HepG2 (cell line): ENCODE data around the gene RNF114. TPM values are rescaled to one million over a fixed set of nuclear protein-coding genes. Genes with fewer than 3 reads are reported as not detected.

ENCODE experiments used
- ADNP ChIP-seq: sonication (generic); formaldehyde crosslinking; IDR thresholded peaks from 2 replicates; pipeline ENCODE4 v1.4.0; 2020; ENCODE audit warnings: missing genetic modification reagents
- HNF1B ChIP-seq: sonication (generic); formaldehyde crosslinking; IDR thresholded peaks from 2 replicates; pipeline ENCODE4 v1.5.1; 2020; ENCODE audit warnings: mild to moderate bottlenecking, moderate library complexity, missing genetic modification reagents
- HNRNPUL1 ChIP-seq: fragments of 200-400 bp; formaldehyde crosslinking; IDR thresholded peaks from 2 replicates; pipeline ENCODE4 v1.6.1; 2017; ENCODE audit warnings: low read depth, mild to moderate bottlenecking, low read length, moderate library complexity
- HOXA5 ChIP-seq: sonication (generic); formaldehyde crosslinking; IDR thresholded peaks from 2 replicates; pipeline ENCODE4 v1.4.0; 2020; ENCODE audit warnings: missing genetic modification reagents
- NFATC3 ChIP-seq: sonication (generic); formaldehyde crosslinking; IDR thresholded peaks from 2 replicates; pipeline ENCODE4 v1.5.1; 2020; ENCODE audit warnings: mild to moderate bottlenecking, missing genetic modification reagents
- NR0B2 ChIP-seq: sonication (generic); formaldehyde crosslinking; IDR thresholded peaks from 2 replicates; pipeline ENCODE4 v1.4.0; 2020; ENCODE audit warnings: mild to moderate bottlenecking, missing genetic modification reagents
- RERE ChIP-seq: IDR thresholded peaks from 2 replicates; pipeline ENCODE4 v1.6.1; 2016; ENCODE audit warnings: low read depth, missing genetic modification reagents, missing compliant biosample characterization
- TBL1XR1 ChIP-seq: fragments of 150-350 bp; IDR thresholded peaks from 2 replicates; pipeline ENCODE4 v1.6.1; 2014; ENCODE audit warnings: borderline replicate concordance, low read length; ENCODE audit not compliant: partially characterized antibody
- ZBTB37 ChIP-seq: sonication (generic); formaldehyde crosslinking; IDR thresholded peaks from 2 replicates; pipeline ENCODE4 v1.4.0; 2020; ENCODE audit warnings: mild to moderate bottlenecking, missing genetic modification reagents
- ZMYM4 ChIP-seq: sonication (generic); formaldehyde crosslinking; IDR thresholded peaks from 2 replicates; pipeline ENCODE4 v1.8.1; 2023; ENCODE audit warnings: mild to moderate bottlenecking, missing genetic modification reagents
- ZNF256 ChIP-seq: sonication (generic); formaldehyde crosslinking; conservative IDR thresholded peaks from 2 replicates; pipeline ENCODE4 v1.4.0; 2020; ENCODE audit warnings: missing genetic modification reagents
- ZNF263 ChIP-seq: sonication (generic); formaldehyde crosslinking; IDR thresholded peaks from 2 replicates; pipeline ENCODE4 v1.4.0; 2020; ENCODE audit warnings: missing genetic modification reagents
- ZNF530 ChIP-seq: sonication (generic); formaldehyde crosslinking; IDR thresholded peaks from 2 replicates; pipeline ENCODE4 v1.5.0; 2020; ENCODE audit warnings: low read depth, mild to moderate bottlenecking, missing genetic modification reagents
- ZNF678 ChIP-seq: sonication (generic); formaldehyde crosslinking; IDR thresholded peaks from 2 replicates; pipeline ENCODE4 v1.4.0; 2020; ENCODE audit warnings: mild to moderate bottlenecking, missing genetic modification reagents
- ZNF75D ChIP-seq: sonication (generic); formaldehyde crosslinking; IDR thresholded peaks from 2 replicates; pipeline ENCODE4 v1.8.1; 2023; ENCODE audit warnings: missing genetic modification reagents, mild to moderate bottlenecking, borderline replicate concordance
- ZNF792 ChIP-seq: IDR thresholded peaks from 2 replicates; pipeline ENCODE4 v1.6.1; 2016
- ZSCAN22 ChIP-seq: sonication (generic); formaldehyde crosslinking; IDR thresholded peaks from 2 replicates; pipeline ENCODE4 v1.4.0; 2020; ENCODE audit warnings: mild to moderate bottlenecking, missing genetic modification reagents
- polyA plus RNA-seq, 8 experiments: library from polyadenylated mRNA; depleted of rRNA in 3 of 8; stranded (reverse) in 7 of 8; unstranded in 1 of 8; fragments of >200 nt; fragmentation: Illumina TruSeq in 4 of 8; extraction: Trizol in 4 of 8; gene quantifications; 2 replicates each; pipeline versions ENCODE4 v1.2.1 to v1.2.3, GENCODE V29; 2011 to 2016; ENCODE audit warnings: low read depth in 4 of 8, missing spikeins in 1 of 8, mixed read lengths in 1 of 8; ENCODE audit not compliant: insufficient read depth in 1 of 8
- total RNA-seq, 5 experiments: library from RNA; depleted of rRNA; stranded (reverse); fragments of >200 nt; fragmentation: Illumina TruSeq; extraction: Trizol; gene quantifications; 2 replicates each; pipeline ENCODE4 v1.2.3, GENCODE V29; 2016; ENCODE audit warnings: low read depth in 1 of 5
- TF ChIP-seq, protein P1 (sequence below): sonication (generic); formaldehyde crosslinking; conservative IDR thresholded peaks from 2 replicates; pipeline ENCODE4 v1.4.0; 2020; ENCODE audit warnings: missing genetic modification reagents

The RNF114 gene
- total and polyA plus RNA-seq, 2 of the 13 experiments (the other 11 are each of a cell fraction or from before 2014, with no cell fraction given) = 119 to 126 TPM

DNA sequence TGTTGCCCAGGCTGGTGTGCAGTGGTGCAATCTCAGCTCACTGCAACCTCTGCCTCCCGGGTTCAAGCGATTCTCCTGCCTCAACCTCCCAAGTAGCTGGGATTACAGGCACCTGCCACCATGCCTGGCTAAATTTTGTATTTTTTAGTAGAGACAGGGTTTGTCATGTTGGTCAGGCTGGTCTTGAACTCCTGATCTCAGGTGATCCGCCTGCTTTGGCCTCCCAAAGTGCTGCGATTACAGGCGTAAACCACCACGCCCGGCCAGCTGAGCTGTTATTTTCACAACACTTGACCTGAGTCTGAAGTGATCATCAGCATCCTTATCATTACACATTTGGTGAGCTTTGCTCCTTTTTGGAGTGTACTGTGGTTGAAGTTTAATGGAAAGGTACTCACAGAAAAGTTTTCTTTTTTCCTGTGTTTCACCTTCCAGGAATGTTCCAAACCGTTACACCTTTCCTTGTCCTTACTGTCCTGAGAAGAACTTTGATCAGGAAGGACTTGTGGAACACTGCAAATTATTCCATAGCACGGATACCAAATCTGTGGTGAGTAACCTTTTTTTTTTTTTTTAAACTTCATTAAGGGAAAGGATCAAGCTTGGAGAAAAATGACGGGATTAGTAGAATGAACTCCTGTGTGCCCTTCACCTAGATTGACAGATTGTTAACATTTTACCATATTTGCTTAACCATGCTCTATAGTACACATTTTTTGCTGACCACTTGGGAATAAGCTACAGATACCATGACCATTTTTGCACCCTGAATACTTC is 9.7 kb downstream of the RNF114 start (continued):
- TF ChIP-seq, protein P1, sequence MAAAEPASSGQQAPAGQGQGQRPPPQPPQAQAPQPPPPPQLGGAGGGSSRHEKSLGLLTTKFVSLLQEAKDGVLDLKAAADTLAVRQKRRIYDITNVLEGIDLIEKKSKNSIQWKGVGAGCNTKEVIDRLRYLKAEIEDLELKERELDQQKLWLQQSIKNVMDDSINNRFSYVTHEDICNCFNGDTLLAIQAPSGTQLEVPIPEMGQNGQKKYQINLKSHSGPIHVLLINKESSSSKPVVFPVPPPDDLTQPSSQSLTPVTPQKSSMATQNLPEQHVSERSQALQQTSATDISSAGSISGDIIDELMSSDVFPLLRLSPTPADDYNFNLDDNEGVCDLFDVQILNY (CRISPR knock-in tag) = no peak
- no peak for TF ChIP-seq ZSCAN22 (CRISPR knock-in tag)
- no peak for TF ChIP-seq HNRNPUL1
- no peak for TF ChIP-seq TBL1XR1
- peak; percentile 63 for TF ChIP-seq ZNF263 (CRISPR knock-in tag)
- peak; percentile 96 for TF ChIP-seq ADNP (CRISPR knock-in tag)
- TF ChIP-seq ZNF530 (CRISPR knock-in tag) = no peak
- TF ChIP-seq RERE (CRISPR knock-in tag) = peak; percentile 43; the same call in 1 of the 2 replicates
- no peak for TF ChIP-seq NFATC3
- TF ChIP-seq ZBTB37 (CRISPR knock-in tag) = peak; percentile 66; the same call in 1 of the 2 replicates
- TF ChIP-seq HNF1B (CRISPR knock-in tag) = peak; percentile 98
- no peak for TF ChIP-seq NR0B2 (CRISPR knock-in tag)
- peak; percentile 55; the same call in 1 of the 2 replicates for TF ChIP-seq HOXA5 (CRISPR knock-in tag)
- no peak for TF ChIP-seq ZNF75D (CRISPR knock-in tag)
- TF ChIP-seq ZNF256 (CRISPR knock-in tag) = no peak
- TF ChIP-seq ZNF792 (CRISPR knock-in tag) = peak; percentile 84
- no peak for TF ChIP-seq ZNF678 (CRISPR knock-in tag)
- peak; percentile 77 for TF ChIP-seq ZMYM4
